Stimulated activated CD4-positive, alpha-beta T cell treated with anti-CD3 and anti-CD28 coated beads, Interleukin-12 subunit alpha, Interleukin-12 subunit beta, amount 100 ng/mL, for 24 hours (primary cell): ENCODE results near the gene COL9A3.

Experiments
- DNase-seq, 2 experiments: peaks; one replicate each; pipeline ENCODE4 v3.0.0-alpha.2; 2020; ENCODE audit warnings: low read depth in 2 of 2

COL9A3 gene

GRCh38 chr20:62811320-62811719 lies 5.5 kb upstream of the COL9A3 start:
- no peak for DNase-seq

- no peak for DNase-seq
Measured at GRCh38 chr20:62811720-62812119, 5.1 kb upstream of the COL9A3 start.

- DNase-seq, result no peak
Measured at GRCh38 chr20:62812181-62812906, 4.5 kb upstream of the COL9A3 start.

GRCh38 chr20:62812907-62813200 lies 4.0 kb upstream of the COL9A3 start:
- no peak for DNase-seq

- no peak for DNase-seq
Measured at GRCh38 chr20:62813588-62813987, 3.3 kb upstream of the COL9A3 start.

- DNase-seq, result no peak
Measured at GRCh38 chr20:62814060-62814708, 2.7 kb upstream of the COL9A3 start.

GRCh38 chr20:62814709-62815065 lies 2.2 kb upstream of the COL9A3 start:
- no peak for DNase-seq

- DNase-seq, result no peak
Measured at GRCh38 chr20:62815066-62815991, 1.5 kb upstream of the COL9A3 start.

GRCh38 chr20:62816031-62816883 lies 593 bp upstream of the COL9A3 start:
- DNase-seq, result no peak

GRCh38 chr20:62817975-62818591 lies 1.2 kb downstream of the COL9A3 start:
- no peak for DNase-seq

GRCh38 chr20:62818592-62819493 lies 2.0 kb downstream of the COL9A3 start:
- no peak for DNase-seq

GRCh38 chr20:62819494-62820174 lies 2.8 kb downstream of the COL9A3 start:
- DNase-seq, result no peak

- no peak for DNase-seq
Measured at GRCh38 chr20:62820208-62820961, 3.5 kb downstream of the COL9A3 start.

- DNase-seq, result no peak
Measured at GRCh38 chr20:62820962-62821725, 4.3 kb downstream of the COL9A3 start.

- no peak for DNase-seq
Measured at GRCh38 chr20:62821726-62822210, 4.9 kb downstream of the COL9A3 start.

- DNase-seq, result no peak
Measured at GRCh38 chr20:62822239-62822787, 5.5 kb downstream of the COL9A3 start.

- peak in 1 of 2 experiments; percentile 32 for DNase-seq
Measured at GRCh38 chr20:62822788-62823651, 6.2 kb downstream of the COL9A3 start.
